DND-41 (cell line): ENCODE measurements around the gene CRISPLD2.

Source experiments
- ATAC-seq: fragments of 200-7000 bp; cut with Tn5 transposase; 3 replicates; pipeline ENCODE4 v1.9.1; 2021; ENCODE audit warnings: low read depth; ENCODE audit not compliant: insufficient read depth
- DNase-seq: peaks from one replicate; pipeline ENCODE4 v3.0.0-alpha.2; 2020
- H2AFZ ChIP-seq: 2 replicates; pipeline ENCODE4 v1.6.0; 2012; ENCODE audit warnings: low read depth, low read length
- H3K27ac ChIP-seq: 2 replicates; pipeline ENCODE4 v1.5.1; 2012; ENCODE audit warnings: low read length, inconsistent platforms
- H3K27me3 ChIP-seq: fragments of 200-600 bp; sonication (generic); 2 replicates; pipeline ENCODE4 v1.6.0; 2012; ENCODE audit warnings: low read length, mild to moderate bottlenecking, inconsistent platforms; ENCODE audit not compliant: insufficient read depth, poor library complexity
- H3K36me3 ChIP-seq: 2 replicates; pipeline ENCODE4 v1.5.1; 2012; ENCODE audit warnings: low read length, inconsistent platforms; ENCODE audit not compliant: insufficient read depth
- H3K4me1 ChIP-seq: 2 replicates; pipeline ENCODE4 v1.5.1; 2012; ENCODE audit warnings: mild to moderate bottlenecking, low read length; ENCODE audit not compliant: insufficient read depth
- H3K4me2 ChIP-seq: 2 replicates; pipeline ENCODE4 v1.6.0; 2012; ENCODE audit warnings: mild to moderate bottlenecking, moderate library complexity, low read length, inconsistent platforms; ENCODE audit not compliant: insufficient read depth
- H3K4me3 ChIP-seq, 2 experiments: fragments of 200-600 bp in 1 of 2; shearing (Covaris generic) in 1 of 2; 2 replicates each; pipeline ENCODE4 v1.5.1; 2012 to 2016; ENCODE audit warnings: inconsistent platforms in 2 of 2, low read length in 2 of 2, mild to moderate bottlenecking in 2 of 2, low read depth in 1 of 2, moderate library complexity in 1 of 2
- H3K79me2 ChIP-seq: 2 replicates; pipeline ENCODE4 v1.6.0; 2012; ENCODE audit warnings: low read length, inconsistent platforms; ENCODE audit not compliant: insufficient read depth
- H3K9ac ChIP-seq: 2 replicates; pipeline ENCODE4 v1.6.0; 2012; ENCODE audit warnings: low read depth, mild to moderate bottlenecking, inconsistent platforms, low read length, moderate library complexity
- H3K9me3 ChIP-seq: 2 replicates; pipeline ENCODE4 v1.5.1; 2012; ENCODE audit warnings: low read length, moderate library complexity, mild to moderate bottlenecking, inconsistent platforms; ENCODE audit not compliant: insufficient read depth, severe bottlenecking
- H4K20me1 ChIP-seq: 2 replicates; pipeline ENCODE4 v1.6.0; 2012; ENCODE audit warnings: low read length; ENCODE audit not compliant: insufficient read depth
- EZH2 ChIP-seq: IDR thresholded peaks from 3 replicates; pipeline ENCODE4 v1.6.1; 2012; ENCODE audit warnings: borderline replicate concordance, low read depth, mild to moderate bottlenecking, moderate library complexity, low read length, inconsistent platforms; ENCODE audit not compliant: severe bottlenecking
- TF ChIP-seq, protein P1 (sequence below): IDR thresholded peaks from 2 replicates; pipeline ENCODE4 v1.5.1; 2012; ENCODE audit warnings: borderline replicate concordance, low read length, moderate library complexity, mild to moderate bottlenecking; ENCODE audit not compliant: poor library complexity, severe bottlenecking; ENCODE audit errors: extremely low read depth

CRISPLD2 gene

DNA sequence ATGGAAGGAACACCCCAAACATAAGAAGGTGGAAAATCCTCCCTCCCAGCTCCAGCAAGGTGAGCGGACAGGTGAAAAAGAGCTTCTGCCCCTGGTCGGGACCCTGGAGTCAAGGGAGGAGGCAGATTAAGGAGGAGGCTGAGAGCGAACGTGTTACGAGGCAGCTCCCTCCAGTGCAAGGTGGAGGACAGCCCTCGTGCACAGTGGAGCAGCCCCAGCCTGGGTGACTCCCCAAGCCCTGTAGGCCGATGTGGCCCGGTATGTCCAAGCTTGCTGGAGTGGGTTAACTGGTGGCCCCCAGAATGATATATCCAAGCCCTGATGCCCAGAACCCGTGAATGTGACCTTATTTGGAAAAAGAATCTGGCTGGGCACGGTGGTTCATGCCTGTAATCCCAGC, 15.5 kb upstream of the CRISPLD2 start:
- Histone ChIP-seq H3K4me2 (no peak overlapping the region), H3K36me3 (no peaks in the 10 kb centered on the region), H3K9ac (no peak overlapping the region), H3K4me3 (no peak overlapping the region), H2AFZ (no peak overlapping the region), H3K27ac (no peak overlapping the region), H4K20me1 (no peaks in the 10 kb centered on the region), H3K27me3 (no peaks in the 10 kb centered on the region), H3K79me2 (no peaks in the 10 kb centered on the region), H3K4me1 (no peaks in the 10 kb centered on the region), H3K9me3 (no peaks in the 10 kb centered on the region)
- DNase-seq: no peak
- no peak for ATAC-seq
- no peak for TF ChIP-seq EZH2
- TF ChIP-seq, protein P1, sequence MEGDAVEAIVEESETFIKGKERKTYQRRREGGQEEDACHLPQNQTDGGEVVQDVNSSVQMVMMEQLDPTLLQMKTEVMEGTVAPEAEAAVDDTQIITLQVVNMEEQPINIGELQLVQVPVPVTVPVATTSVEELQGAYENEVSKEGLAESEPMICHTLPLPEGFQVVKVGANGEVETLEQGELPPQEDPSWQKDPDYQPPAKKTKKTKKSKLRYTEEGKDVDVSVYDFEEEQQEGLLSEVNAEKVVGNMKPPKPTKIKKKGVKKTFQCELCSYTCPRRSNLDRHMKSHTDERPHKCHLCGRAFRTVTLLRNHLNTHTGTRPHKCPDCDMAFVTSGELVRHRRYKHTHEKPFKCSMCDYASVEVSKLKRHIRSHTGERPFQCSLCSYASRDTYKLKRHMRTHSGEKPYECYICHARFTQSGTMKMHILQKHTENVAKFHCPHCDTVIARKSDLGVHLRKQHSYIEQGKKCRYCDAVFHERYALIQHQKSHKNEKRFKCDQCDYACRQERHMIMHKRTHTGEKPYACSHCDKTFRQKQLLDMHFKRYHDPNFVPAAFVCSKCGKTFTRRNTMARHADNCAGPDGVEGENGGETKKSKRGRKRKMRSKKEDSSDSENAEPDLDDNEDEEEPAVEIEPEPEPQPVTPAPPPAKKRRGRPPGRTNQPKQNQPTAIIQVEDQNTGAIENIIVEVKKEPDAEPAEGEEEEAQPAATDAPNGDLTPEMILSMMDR: no peak

DNA sequence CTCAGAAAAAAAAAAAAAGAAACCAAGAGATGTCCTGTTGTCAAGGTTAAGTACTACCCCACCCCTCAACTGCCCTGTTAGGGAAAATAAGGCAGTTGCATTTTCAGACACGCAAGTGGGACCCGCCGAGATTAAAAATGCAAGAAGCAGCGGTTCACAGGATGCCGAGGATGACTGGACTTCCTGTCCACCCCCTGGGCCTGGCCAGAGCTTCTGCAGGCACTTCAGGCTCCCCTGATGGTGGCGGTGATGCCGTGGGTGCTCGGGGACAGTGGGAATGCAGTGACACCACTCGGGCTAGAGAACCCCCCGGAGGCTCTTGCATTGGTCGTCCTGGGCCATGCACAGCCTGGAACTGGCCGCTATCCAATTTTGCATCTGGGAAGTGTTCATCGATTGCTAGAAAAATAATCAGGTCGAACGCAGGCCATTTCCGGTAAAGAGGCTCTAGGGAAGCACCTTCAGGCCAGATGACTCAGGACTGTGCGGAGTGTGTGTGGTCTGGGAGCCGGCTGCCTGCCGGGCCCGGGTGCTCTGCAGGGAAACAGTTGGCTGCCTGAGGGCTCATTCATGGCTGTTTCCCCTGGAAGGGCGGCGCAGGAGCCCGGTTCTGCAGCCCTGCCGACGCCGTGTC, 13.4 kb upstream of the CRISPLD2 start:
- Histone ChIP-seq H3K4me1 (peaks cover 15% of the 10 kb centered on the region), H3K27ac (no peak overlapping the region), H4K20me1 (peaks cover 7% of the 10 kb centered on the region; the same call in 1 of the 2 replicates), H3K27me3 (no peaks in the 10 kb centered on the region), H3K79me2 (no peaks in the 10 kb centered on the region), H3K4me3 (no peak overlapping the region), H3K9me3 (no peaks in the 10 kb centered on the region), H3K4me2 (no peak overlapping the region), H3K9ac (no peak overlapping the region), H3K36me3 (no peaks in the 10 kb centered on the region), H2AFZ (no peak overlapping the region)
- no peak for DNase-seq
- no peak for TF ChIP-seq EZH2
- TF ChIP-seq, protein P1: no peak
- no peak for ATAC-seq

DNA sequence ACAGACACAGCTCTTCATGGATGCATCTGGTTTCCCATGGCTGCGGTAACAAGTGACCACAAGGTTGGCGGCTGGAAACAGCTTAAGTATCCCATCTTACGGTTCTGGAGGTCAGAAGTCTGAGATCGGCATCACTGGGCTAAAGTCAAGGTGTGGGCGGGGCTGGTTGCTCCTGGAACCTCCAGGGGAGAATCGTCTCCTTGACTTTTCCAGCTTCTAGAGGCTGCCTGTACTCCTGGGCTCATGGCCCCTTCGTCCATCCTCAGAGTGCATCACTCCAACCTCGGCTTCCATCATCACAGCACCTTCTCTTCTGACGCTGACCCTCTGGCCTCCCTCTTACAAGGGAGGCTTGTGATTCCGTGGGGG, 12.9 kb upstream of the CRISPLD2 start:
- Histone ChIP-seq H4K20me1 (peaks cover 7% of the 10 kb centered on the region; the same call in 1 of the 2 replicates), H3K79me2 (no peaks in the 10 kb centered on the region), H3K4me2 (no peak overlapping the region), H3K9me3 (no peaks in the 10 kb centered on the region), H3K4me3 (no peak overlapping the region), H3K9ac (no peak overlapping the region), H3K4me1 (peaks cover 20% of the 10 kb centered on the region), H3K27ac (no peak overlapping the region), H2AFZ (no peak overlapping the region), H3K36me3 (no peaks in the 10 kb centered on the region), H3K27me3 (no peaks in the 10 kb centered on the region)
- TF ChIP-seq, protein P1: no peak
- TF ChIP-seq EZH2: no peak
- ATAC-seq: no peak
- no peak for DNase-seq

DNA sequence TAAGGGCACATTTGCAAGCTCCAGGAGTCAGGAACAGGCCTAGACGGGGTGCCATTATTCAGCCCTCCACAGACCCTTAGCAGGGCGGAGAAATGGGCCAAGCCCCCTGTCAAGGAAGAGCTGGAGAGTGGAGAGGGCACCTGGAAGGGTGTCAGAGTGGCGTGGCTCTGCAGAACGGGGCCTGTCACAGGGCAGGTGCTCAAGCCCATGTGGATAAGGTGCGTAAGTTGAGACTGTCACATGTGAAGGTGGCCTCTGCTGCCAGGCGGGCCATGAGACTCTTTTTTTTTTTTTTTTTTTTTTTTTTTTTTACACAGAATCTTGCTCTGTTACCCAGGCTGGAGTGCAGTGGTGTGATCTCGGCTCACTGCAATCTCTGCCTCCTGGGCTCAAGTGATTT, 12.0 kb upstream of the CRISPLD2 start:
- no peaks in the 10 kb centered on the region for H3K36me3 ChIP-seq
- no peaks in the 10 kb centered on the region for H3K27me3 ChIP-seq
- no peaks in the 10 kb centered on the region for H3K79me2 ChIP-seq
- no peak for TF ChIP-seq EZH2
- TF ChIP-seq, protein P1: no peak
- no peak overlapping the region for H3K4me2 ChIP-seq
- H3K27ac ChIP-seq: no peak overlapping the region
- peaks cover 7% of the 10 kb centered on the region; the same call in 1 of the 2 replicates for H4K20me1 ChIP-seq
- H3K9me3 ChIP-seq: no peaks in the 10 kb centered on the region
- no peak overlapping the region for H2AFZ ChIP-seq
- DNase-seq (no peak), ATAC-seq (no peak)
- no peak overlapping the region for H3K9ac ChIP-seq
- peaks cover 20% of the 10 kb centered on the region for H3K4me1 ChIP-seq
- H3K4me3 ChIP-seq: no peak overlapping the region
